GM23338 (cell line): ENCODE results near the gene ZNF148. TPM values are rescaled to one million over a fixed set of nuclear protein-coding genes. Genes with fewer than 3 reads are reported as not detected.

Experiments used
- ATAC-seq: fragments of 200-7000 bp; cut with Tn5 transposase; 3 replicates; pipeline ENCODE4 v1.9.1; 2020
- DNase-seq: peaks from one replicate; pipeline ENCODE4 v3.0.0-alpha.2; 2015; ENCODE audit warnings: low spot score
- H2AFZ ChIP-seq: fragments of 200-600 bp; sonication (generic); 2 replicates; pipeline ENCODE4 v1.8.0; 2016; ENCODE audit warnings: antibody characterized with exemption, mild to moderate bottlenecking, moderate library complexity
- H3F3A ChIP-seq: fragments of 200-600 bp; sonication (generic); replicated peaks from 2 replicates; pipeline ENCODE4 v1.8.0; 2017; ENCODE audit warnings: antibody characterized with exemption, mixed run types, low read depth
- H3K27ac ChIP-seq: fragments of 200-600 bp; sonication (generic); 2 replicates; pipeline ENCODE4 v1.6.1; 2016; ENCODE audit warnings: low read depth
- H3K27me3 ChIP-seq: fragments of 200-600 bp; sonication (generic); 2 replicates; pipeline ENCODE4 v1.8.0; 2016; ENCODE audit warnings: mild to moderate bottlenecking, mixed run types, moderate library complexity; ENCODE audit not compliant: insufficient read depth
- H3K36me3 ChIP-seq: fragments of 200-600 bp; sonication (generic); 2 replicates; pipeline ENCODE4 v1.8.0; 2016; ENCODE audit warnings: mild to moderate bottlenecking; ENCODE audit not compliant: insufficient read depth
- H3K4me1 ChIP-seq: fragments of 200-600 bp; sonication (generic); 2 replicates; pipeline ENCODE4 v1.8.0; 2016; ENCODE audit warnings: mild to moderate bottlenecking, moderate library complexity; ENCODE audit not compliant: insufficient read depth
- H3K4me2 ChIP-seq: fragments of 200-600 bp; sonication (generic); 2 replicates; pipeline ENCODE4 v1.7.1; 2017; ENCODE audit warnings: mixed run types
- H3K4me3 ChIP-seq: fragments of 200-600 bp; sonication (generic); 2 replicates; pipeline ENCODE4 v1.6.1; 2016; ENCODE audit warnings: mixed run types
- H3K79me2 ChIP-seq: fragments of 200-600 bp; sonication (generic); replicated peaks from 2 replicates; pipeline ENCODE4 v1.8.0; 2017; ENCODE audit warnings: mild to moderate bottlenecking; ENCODE audit not compliant: insufficient read depth
- H3K9me2 ChIP-seq: fragments of 200-600 bp; sonication (generic); 2 replicates; pipeline ENCODE4 v1.8.0; 2017; ENCODE audit not compliant: insufficient read depth
- H4K20me1 ChIP-seq: fragments of 200-600 bp; sonication (generic); replicated peaks from 2 replicates; pipeline ENCODE4 v1.8.0; 2017; ENCODE audit warnings: mild to moderate bottlenecking; ENCODE audit not compliant: insufficient read depth
- H3K27ac Mint-ChIP-seq: 2 replicates; pipeline ENCODE4 v1.8.0; 2020; ENCODE audit warnings: inconsistent platforms, mild to moderate bottlenecking, moderate library complexity, mixed read lengths
- H3K27me3 Mint-ChIP-seq: 3 replicates; pipeline ENCODE4 v1.8.0; 2022; ENCODE audit warnings: low read depth, mild to moderate bottlenecking, moderate library complexity, mixed read lengths, inconsistent platforms; ENCODE audit not compliant: insufficient read depth, poor library complexity
- H3K36me3 Mint-ChIP-seq: 3 replicates; pipeline ENCODE4 v1.8.0; 2021; ENCODE audit warnings: low read depth, mild to moderate bottlenecking, inconsistent platforms, moderate library complexity, mixed read lengths
- H3K4me1 Mint-ChIP-seq: 3 replicates; pipeline ENCODE4 v1.8.0; 2020; ENCODE audit warnings: mild to moderate bottlenecking, inconsistent platforms, mixed read lengths
- H3K4me3 Mint-ChIP-seq: 3 replicates; pipeline ENCODE4 v1.8.0; 2021; ENCODE audit warnings: moderate library complexity, mild to moderate bottlenecking, inconsistent platforms, mixed read lengths
- H3K9me3 Mint-ChIP-seq: 3 replicates; pipeline ENCODE4 v1.8.0; 2020; ENCODE audit warnings: moderate library complexity, mild to moderate bottlenecking, inconsistent platforms, mixed read lengths
- CREB1 ChIP-seq: fragments of 250-450 bp; sonication (Bioruptor Pico); IDR thresholded peaks from 2 replicates; pipeline ENCODE4 v1.5.0; 2020; ENCODE audit warnings: low read depth, mild to moderate bottlenecking, moderate library complexity
- ETS1 ChIP-seq: IDR thresholded peaks from 2 replicates; pipeline ENCODE4 v1.6.1; 2016; ENCODE audit warnings: antibody characterized with exemption
- EZH2 ChIP-seq: fragments of 200-600 bp; sonication (generic); IDR thresholded peaks from one replicate; pipeline ENCODE4 v1.8.0; 2017; ENCODE audit warnings: antibody characterized with exemption, mild to moderate bottlenecking, low read depth; ENCODE audit not compliant: unreplicated experiment
- JUNB ChIP-seq: IDR thresholded peaks from one replicate; pipeline ENCODE4 v1.6.1; 2016; ENCODE audit warnings: antibody characterized with exemption; ENCODE audit not compliant: unreplicated experiment
- NANOG ChIP-seq: IDR thresholded peaks from 2 replicates; pipeline ENCODE4 v1.6.1; 2016; ENCODE audit warnings: antibody characterized with exemption, borderline replicate concordance
- REST ChIP-seq: IDR thresholded peaks from one replicate; pipeline ENCODE4 v1.6.1; 2018; ENCODE audit warnings: antibody characterized with exemption; ENCODE audit not compliant: unreplicated experiment
- STAT1 ChIP-seq: IDR thresholded peaks from one replicate; pipeline ENCODE4 v1.6.1; 2016; ENCODE audit warnings: antibody characterized with exemption; ENCODE audit not compliant: unreplicated experiment
- ZNF462 ChIP-seq: fragments of 250-450 bp; sonication (Bioruptor Pico); IDR thresholded peaks from 2 replicates; pipeline ENCODE4 v1.5.0; 2020; ENCODE audit warnings: mild to moderate bottlenecking, moderate library complexity
- polyA plus RNA-seq: library from polyadenylated mRNA; unstranded; fragments of >200 nt; fragmentation: Nextera tagmentation; extraction: Ambion mirVana; gene quantifications from 2 replicates; pipeline ENCODE4 v1.2.1, GENCODE V29; 2016
- total RNA-seq: library from RNA; depleted of rRNA; stranded (reverse); fragments of >200 nt; shearing (Covaris generic); gene quantifications from 2 replicates; pipeline ENCODE4 v1.2.3, GENCODE V29; 2014

Gene ZNF148
- total and polyA plus RNA-seq, 2 experiments from 2014 or later: 13.9 to 16.9 TPM

GRCh38 chr3:125257536-125257935 is 117.6 kb downstream of the ZNF148 start:
- Histone ChIP-seq H3K79me2 (no peaks in the 10 kb centered on the region), H3K4me1 (peaks cover 10% of the 10 kb centered on the region; the same call in 1 of the 2 replicates), H3K9me2 (no peaks in the 10 kb centered on the region), H4K20me1 (no peaks in the 10 kb centered on the region), H2AFZ (no peak overlapping the region), H3K27ac (no peak overlapping the region), H3K4me2 (no peak overlapping the region), H3K36me3 (no peaks in the 10 kb centered on the region), H3K27me3 (no peaks in the 10 kb centered on the region), H3F3A (no peaks in the 10 kb centered on the region), H3K4me3 (no peak overlapping the region)
- Mint-ChIP-seq H3K9me3 (peaks cover 10% of the 10 kb centered on the region; the same call in 2 of the 3 replicates), H3K27ac (no peak overlapping the region), H3K4me3 (no peak overlapping the region), H3K4me1 (peaks cover 8% of the 10 kb centered on the region), H3K27me3 (no peaks in the 10 kb centered on the region), H3K36me3 (peaks cover 14% of the 10 kb centered on the region; the same call in 2 of the 3 replicates)
- TF ChIP-seq REST (no peak), STAT1 (no peak)
- ATAC-seq (no peak), DNase-seq (no peak)

GRCh38 chr3:125256675-125257074 is 118.5 kb downstream of the ZNF148 start:
- H3K27me3 Mint-ChIP-seq: no peaks in the 10 kb centered on the region
- Histone ChIP-seq H3K27ac (no peak overlapping the region), H3K4me2 (no peak overlapping the region), H2AFZ (no peak overlapping the region), H3F3A (no peaks in the 10 kb centered on the region), H3K9me2 (no peaks in the 10 kb centered on the region), H3K4me1 (peaks cover 4% of the 10 kb centered on the region; the same call in 1 of the 2 replicates), H3K4me3 (no peak overlapping the region), H4K20me1 (no peaks in the 10 kb centered on the region), H3K79me2 (no peaks in the 10 kb centered on the region), H3K36me3 (no peaks in the 10 kb centered on the region), H3K27me3 (no peaks in the 10 kb centered on the region)
- peaks cover 10% of the 10 kb centered on the region; the same call in 2 of the 3 replicates for H3K9me3 Mint-ChIP-seq
- no peak overlapping the region for H3K27ac Mint-ChIP-seq
- H3K4me1 Mint-ChIP-seq: peaks cover 5% of the 10 kb centered on the region
- no peak overlapping the region for H3K4me3 Mint-ChIP-seq
- no peak for ATAC-seq
- peaks cover 14% of the 10 kb centered on the region; the same call in 2 of the 3 replicates for H3K36me3 Mint-ChIP-seq
- no peak for DNase-seq
- TF ChIP-seq EZH2: no peak
- no peak for TF ChIP-seq ETS1
- no peak for TF ChIP-seq NANOG
- TF ChIP-seq JUNB: no peak
- TF ChIP-seq CREB1 (CRISPR knock-in tag): no peak
- TF ChIP-seq ZNF462 (CRISPR knock-in tag): no peak
